RCC 7860 (cell line): ENCODE data around the gene GALNT1.
"Not testable (repeated sequence)": the region's sequence is repeated elsewhere in the genome, so short reads cannot be mapped to it uniquely, and the experiment has no call there.

Experiments
- DNase-seq: peaks from one replicate; pipeline ENCODE4 v3.0.0-alpha.2; 2015; ENCODE audit warnings: low spot score
- FAIRE-seq: peaks from 2 replicates; lab custom pipeline; 2012; peaks lifted over from hg19 to GRCh38; lab: Jason Lieb, UNC

GALNT1 gene

DNA sequence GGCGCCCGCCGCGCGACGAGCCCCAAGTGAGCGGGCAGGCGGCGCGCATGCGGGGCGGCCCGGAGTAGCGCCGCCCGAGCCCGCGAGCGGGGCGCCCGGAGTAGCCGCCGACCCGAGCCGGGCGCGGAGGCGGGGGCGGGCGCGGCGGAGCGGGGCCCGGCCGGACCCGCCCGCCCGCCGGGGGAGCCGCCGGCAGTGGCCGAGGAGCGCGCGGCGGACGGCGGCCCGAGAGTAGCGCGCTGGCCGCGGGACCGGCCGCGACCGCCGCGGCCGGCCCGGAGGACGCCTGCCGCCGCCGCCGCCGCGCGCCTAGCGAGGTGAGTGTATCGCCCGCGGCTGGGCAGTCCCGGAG is at the start of gene GALNT1:
Gene GALNT1, plus strand, starts transcription at position 195 of the 352 bp plus-strand sequence. CDS start 72,923 bp downstream, outside the sequence.
- DNase-seq, result no peak
- FAIRE-seq, result no peak

DNA sequence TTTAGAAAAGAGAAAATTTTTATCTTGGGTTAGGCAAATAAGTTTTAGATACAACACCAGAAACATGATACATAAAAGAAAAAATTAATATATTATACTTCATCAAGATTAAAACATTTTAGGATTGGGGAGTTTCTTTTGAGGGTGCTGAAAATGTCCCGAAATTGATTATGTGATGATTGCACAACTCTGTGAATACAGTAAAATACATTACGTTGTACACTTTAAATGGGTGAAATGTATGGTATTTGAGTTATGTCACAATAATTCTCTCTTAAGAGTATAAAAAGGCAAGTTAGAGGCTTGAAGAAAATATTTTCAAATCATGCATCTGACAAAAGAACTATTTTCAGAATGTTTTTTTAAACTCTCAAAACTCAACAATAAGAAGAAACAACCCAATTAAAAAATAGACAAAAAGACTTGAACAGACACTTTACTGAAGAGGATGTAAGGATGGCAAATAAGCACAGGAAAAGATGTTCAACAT is 47.6 kb upstream of the GALNT1 start:
- DNase-seq, result no peak
- FAIRE-seq, result no peak

DNA sequence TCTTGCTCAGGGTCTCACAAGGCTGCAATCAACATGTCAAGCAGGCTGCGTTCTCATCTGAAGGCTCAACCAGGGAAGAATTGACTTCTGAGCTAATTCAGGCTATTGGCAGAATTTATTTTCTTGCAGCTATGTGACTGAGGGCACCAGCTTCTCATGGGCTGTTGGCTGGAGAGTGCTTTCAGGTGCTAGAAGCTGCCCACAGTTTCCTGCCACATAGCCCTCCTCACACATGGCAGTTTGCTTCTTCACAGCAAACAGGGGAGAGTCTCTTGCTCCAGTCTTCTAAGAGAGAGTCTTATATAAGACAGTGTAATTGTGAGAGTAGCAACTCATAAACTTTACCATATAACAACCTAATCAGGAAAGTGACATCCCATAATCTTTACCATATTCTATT is 46.2 kb upstream of the GALNT1 start:
- DNase-seq, result no peak

DNA sequence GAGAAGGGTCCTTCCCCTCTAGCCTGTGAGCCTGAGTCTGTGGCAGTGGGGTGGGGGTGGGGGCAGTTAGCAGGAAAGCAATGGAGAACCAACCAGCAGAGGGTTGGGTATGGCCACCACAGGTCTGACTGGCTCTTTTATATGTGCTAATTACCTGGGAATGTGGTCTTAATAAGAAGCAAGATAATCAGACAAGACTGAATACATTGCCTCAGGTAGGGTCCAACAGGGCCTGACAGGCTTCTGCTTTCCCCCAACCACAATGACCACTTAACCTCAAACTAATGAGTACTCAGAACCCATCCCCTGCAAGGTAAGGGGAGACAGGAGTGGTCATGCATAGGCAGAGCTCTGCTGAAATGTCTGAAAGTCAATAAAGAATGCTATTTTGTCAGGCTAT is 39.2 kb upstream of the GALNT1 start:
- FAIRE-seq (no peak), DNase-seq (no peak)

More for the DNA sequence above, 46.2 kb upstream of the GALNT1 start:
- no peak for FAIRE-seq

DNA sequence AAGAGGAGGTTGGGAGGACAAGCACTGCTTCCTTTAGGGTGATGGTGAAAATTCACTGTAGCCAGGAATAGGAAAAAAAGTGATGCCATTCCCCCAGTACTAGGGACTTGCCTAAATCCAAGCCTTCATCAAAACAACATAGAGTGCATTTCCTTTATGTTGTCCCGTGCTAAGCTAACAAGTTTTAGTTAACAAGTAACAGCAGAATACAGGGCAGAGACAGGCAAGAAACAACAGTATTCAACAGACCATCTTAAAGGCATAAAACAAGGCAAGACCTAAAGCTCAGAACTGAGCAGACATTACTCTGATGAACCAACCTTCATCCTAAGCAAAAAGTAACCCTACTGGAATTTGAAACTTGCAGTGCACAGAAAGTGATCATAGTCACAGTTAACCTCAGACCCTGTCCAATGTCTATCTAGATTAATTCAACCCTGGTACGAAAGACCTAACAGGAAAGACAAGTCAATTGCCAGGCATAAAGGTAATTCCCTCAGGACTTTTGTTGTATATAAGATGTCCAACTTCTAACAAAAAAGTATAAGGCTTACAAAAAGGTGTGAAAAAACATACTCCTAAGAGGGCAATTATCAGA is 34.4 kb upstream of the GALNT1 start:
- DNase-seq (no peak), FAIRE-seq (no peak)

DNA sequence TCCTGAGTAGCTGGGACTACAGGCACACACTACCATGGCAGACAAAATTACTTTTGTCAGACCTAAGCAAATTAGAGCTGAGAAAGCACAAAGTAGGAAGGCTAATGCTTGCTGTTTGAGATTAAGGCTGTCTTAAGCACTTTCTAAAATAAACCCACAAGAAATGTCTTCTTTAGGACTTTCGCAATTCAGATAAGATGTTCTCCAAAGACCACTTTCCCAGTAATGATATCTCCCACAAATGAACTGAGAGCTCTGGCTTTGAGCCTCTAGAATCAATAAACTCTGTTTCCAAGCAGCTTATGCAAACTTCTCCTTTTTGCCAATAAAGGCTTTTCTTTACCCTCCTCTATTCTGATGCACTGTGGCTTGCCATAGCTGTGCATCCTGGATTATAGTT is 32.0 kb upstream of the GALNT1 start:
- no peak for FAIRE-seq
- no peak for DNase-seq

DNA sequence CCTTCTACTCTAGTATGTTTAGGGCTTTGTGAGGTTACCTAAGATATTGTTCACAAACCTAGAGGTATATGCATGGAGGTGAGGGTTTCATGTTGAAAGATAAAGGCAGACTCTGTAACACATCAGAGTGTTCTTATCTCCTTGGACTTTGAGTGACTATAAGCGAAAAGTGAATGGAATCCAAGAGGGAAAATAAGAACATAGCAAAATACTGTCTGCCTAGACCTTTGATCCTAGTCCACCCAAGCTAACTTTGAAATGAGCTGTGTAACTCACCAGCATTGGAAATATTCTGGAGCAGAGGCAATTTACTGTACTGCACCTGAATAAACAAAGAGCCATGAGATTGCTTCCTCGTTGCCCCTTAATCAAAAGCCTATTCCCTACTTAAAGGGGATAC is 28.2 kb upstream of the GALNT1 start:
- DNase-seq, result no peak

DNA sequence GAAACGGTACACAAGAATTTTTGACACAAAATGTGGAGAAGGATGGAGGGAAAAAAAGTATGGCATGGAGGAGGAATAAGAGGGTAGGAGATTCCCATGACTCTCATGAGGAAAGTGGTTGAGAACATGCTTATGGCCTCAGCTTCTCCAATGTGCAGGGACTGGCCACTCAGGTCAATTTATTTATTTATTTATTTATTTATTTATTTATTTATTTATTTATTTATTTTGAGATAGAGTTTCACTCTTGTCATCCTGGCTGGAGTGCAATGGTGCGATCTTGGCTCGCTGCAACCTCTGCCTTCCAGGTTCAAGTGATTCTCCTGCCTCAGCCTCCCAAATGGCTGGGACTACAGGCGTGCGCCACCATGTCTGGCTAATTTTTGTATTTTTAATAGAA is 26.0 kb upstream of the GALNT1 start:
- FAIRE-seq, DNase-seq: not testable (repeated sequence)

More for the DNA sequence above, 28.2 kb upstream of the GALNT1 start:
- no peak for FAIRE-seq

DNA sequence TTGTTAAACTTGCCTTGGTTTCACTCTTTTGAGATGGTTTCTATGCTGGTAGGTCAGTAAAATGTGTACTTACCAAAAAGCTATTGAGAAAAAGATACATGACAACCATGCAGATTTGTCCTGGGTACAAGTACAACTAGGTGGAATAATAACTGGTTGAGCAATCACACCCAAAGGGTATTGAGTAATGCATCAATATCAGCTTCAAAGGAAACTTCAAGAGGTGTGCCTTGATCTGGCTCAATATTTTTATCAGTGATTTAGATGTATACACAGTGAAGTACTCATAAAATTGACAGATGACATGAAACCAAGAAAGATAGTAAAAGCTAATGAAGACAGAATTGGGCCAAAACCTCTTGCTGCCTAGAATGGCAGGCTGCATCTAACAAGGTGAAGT is 21.7 kb upstream of the GALNT1 start:
- FAIRE-seq (no peak), DNase-seq (no peak)

DNA sequence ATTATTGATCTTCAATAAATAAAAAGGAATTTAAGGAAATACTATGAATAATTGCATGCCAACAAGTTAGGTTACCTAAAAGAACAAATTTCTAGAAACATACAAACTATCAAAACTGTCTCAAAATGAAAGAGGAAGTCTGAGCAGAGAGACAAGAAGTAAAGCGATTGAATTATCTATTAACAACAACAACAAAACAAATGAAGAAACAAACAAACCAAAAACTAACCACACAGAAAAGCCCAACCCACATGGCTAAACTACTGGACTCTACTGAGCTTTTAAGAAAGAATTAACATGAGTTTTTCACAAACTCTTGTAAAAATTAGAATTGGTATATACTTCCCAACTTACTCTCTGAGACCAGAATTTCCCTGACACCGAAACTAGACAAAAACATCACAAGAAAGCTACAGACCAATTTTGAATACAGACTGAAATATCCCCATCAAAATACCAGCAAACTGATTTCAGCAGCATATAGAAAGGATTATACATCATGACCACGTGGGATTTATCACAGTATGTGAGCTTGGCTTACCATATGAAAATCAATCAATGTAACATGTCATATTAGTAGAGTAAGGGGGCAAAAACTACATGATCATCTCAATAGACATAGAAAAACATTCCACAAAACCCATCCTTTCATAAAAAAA is 16.6 kb upstream of the GALNT1 start:
- DNase-seq, result no peak
- FAIRE-seq, result no peak

DNA sequence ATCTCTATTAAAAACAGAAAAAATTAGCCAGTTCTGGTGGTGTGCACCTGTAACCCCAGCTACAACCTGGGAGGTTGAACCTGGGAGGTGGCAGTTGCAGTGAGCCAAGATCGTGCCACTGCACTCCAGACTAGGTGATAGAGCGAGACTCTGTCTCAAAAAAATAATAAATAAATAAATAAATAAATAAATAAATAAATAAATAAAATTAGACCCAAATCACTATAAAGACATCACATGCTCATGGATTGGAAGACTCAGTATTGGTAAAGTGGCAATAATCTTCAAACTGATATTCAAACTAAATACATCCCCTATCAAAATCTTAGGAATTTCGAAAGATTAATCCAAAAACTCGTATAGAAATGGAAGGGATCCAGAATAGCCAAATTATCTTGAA is 15.5 kb upstream of the GALNT1 start:
- FAIRE-seq (no peak), DNase-seq (no peak)

DNA sequence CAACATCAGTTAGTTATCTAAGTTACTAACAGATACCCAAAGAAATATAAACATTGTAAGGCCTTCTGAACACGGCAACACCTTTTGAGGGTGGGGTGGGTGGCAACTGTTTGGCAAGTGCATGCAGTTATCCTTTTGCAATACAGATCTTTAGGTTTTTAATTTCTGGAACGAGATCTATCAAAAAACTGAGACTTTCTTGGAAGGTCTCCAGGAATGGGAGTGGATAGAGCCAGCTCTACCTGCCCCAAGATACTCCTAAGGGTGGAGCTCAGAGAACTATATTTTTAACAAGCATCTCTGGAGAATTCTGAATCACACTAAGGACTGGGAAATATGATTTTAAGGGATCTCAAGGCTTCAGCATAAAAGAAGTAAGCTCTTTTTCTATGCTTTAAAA is 11.4 kb upstream of the GALNT1 start:
- no peak for FAIRE-seq
- DNase-seq, result no peak

DNA sequence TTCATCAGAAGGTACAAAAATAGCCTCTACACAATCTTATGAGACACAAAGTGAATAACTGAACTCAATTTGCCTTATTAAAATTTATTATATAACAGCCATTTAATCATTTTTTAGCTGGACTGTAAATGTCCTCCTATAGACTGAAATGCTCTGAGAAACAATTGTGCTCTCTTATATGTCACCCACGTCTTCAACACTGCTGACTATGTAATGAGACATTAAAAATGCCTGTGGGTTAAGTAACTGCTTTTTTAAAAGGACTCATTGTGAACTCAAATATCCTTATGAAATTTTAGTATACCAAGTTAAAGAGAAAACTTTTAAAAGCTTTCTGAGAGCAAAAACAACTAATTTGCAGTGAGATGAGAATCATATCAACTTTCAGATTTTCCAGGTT is 10.4 kb upstream of the GALNT1 start:
- DNase-seq (no peak), FAIRE-seq (no peak)

DNA sequence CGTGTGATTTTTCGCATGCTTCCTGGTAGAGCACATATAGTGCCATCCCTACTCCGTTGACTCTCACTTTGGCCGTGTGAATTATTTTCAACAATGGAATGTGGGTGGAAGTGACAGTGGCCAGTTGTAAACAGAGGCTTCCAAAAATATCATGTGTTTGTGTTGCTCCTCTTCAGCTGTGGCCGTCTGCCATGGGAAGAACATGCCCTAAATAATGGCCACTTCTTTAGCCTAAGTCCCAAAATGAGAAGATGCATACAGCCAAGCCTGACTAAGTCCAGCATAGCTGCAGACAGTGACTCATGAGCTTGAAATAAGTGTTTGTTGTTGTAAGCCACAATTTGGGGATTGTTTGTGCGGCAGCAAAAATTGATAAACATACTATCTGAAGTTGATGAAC is 8.9 kb upstream of the GALNT1 start:
- no peak for FAIRE-seq
- no peak for DNase-seq

DNA sequence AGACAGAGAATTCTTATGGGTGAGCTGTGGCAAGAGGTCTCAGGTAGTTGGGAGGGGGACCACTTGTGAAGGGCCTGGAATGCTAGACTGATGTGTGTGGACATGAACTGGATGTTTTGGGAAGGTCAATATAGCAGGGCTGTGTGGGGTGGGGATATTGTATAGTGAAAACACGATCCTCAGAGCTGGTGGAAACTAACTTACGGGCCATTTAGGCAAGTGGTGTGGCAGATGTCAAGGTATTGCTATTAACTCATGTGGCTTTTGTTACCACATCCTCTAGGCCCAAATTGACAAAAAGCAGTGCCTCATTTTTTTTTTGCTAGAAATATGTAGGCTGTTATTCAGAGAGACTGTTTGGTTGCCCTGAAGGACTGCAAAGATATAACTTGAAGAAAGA is 8.0 kb upstream of the GALNT1 start:
- no peak for DNase-seq
- no peak for FAIRE-seq

DNA sequence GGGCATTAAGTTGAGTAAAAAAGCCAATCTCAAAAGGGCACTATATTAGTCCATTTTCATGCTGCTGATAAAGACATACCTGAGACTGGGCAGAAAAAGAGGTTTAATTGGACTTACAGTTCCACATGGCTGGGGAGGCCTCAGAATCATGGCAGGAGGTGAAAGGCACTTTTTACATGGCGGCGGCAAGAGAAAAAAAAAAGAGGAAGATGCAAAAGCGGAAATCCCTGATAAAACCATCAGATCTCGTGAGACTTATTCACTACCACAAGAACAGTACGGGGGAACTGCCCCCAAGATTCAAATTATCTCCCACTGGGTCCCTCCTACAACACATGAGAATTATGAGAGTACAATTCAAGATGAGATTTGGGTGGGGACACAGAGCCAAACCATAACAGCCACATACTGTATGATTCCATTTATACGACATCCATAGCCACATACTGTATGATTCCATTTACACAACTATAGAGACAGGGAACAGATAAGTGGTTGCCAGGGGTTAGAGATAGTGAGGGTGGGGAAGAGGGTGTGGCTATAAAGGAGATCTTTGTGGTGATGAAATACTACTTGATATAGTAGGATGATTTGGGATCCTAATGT is 5.2 kb upstream of the GALNT1 start:
- FAIRE-seq, DNase-seq: not testable (repeated sequence)

DNA sequence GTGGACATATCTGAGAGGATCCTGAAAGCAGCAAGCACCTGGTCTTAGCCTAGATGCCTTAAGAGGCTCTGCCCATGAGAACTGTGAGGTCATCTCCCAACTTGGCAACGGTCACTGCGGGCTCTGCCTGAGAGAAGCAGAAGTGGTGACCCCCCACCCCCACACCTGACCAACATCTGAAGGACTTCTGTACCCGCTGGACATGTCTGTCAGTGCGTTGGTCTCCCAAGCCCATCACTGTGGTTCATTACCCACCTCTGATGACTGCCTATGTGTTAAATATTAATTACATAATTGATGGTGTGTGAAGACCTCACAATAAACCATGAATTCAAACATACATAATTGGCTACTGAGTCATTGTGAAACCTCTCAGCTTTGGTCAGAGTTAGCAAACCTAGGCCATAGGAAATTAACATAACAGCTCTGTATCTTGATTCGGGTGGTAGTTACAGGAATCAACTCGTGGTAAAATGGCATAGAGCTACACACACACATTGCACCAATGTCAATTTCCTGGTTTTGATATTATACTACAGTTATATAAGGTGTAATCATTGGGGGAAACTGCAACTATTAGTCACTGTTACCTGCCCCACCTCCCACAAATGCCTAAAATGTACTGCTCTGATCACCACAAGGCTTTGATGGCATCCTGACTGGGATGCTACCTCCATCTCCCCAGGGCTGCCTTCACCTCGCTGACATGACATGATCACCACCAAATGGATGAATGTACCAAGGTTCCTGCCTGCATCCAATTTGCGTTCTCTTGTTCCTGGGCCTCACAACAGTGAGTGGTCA is 4.3 kb upstream of the GALNT1 start:
- peak; percentile 98 for FAIRE-seq
- DNase-seq, result peak; percentile 95

DNA sequence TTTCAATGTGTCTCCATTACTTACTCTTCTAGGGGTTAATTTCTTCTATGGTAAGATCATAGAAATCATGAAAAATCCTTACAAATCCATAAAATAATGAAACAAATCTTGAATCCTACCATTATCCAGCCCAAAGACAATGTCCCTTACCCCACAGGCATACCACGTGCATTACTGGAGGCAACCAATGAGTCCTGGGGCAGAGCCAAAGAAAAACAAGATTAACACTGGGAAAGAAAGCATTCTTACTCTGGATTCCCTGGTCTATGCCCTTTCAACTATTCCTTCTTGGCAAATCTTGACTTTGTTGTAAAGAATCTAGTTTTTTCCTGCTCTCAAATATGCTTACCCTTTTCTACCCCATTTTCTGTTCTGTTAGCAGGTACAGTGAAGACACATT is 3.1 kb upstream of the GALNT1 start:
- FAIRE-seq (no peak), DNase-seq (no peak)

DNA sequence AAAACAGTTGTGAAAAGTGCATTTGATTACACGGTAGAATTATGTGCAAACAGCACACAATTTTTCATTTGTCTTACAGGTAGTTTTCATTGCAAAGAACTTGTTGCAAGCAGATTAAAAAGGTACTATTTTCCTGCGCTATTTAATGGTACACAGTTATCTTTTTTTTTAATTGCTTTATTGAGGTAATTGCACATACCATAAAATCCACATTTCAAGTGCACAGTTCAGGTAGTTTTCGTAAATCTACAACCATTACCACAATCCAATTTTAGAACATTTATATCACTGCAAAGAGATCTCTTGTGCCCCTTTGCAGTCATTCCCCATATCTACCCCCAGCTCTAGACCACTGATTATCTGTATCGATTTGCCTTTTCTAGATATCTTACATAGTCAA is 2.6 kb upstream of the GALNT1 start:
- FAIRE-seq, result no peak

DNA sequence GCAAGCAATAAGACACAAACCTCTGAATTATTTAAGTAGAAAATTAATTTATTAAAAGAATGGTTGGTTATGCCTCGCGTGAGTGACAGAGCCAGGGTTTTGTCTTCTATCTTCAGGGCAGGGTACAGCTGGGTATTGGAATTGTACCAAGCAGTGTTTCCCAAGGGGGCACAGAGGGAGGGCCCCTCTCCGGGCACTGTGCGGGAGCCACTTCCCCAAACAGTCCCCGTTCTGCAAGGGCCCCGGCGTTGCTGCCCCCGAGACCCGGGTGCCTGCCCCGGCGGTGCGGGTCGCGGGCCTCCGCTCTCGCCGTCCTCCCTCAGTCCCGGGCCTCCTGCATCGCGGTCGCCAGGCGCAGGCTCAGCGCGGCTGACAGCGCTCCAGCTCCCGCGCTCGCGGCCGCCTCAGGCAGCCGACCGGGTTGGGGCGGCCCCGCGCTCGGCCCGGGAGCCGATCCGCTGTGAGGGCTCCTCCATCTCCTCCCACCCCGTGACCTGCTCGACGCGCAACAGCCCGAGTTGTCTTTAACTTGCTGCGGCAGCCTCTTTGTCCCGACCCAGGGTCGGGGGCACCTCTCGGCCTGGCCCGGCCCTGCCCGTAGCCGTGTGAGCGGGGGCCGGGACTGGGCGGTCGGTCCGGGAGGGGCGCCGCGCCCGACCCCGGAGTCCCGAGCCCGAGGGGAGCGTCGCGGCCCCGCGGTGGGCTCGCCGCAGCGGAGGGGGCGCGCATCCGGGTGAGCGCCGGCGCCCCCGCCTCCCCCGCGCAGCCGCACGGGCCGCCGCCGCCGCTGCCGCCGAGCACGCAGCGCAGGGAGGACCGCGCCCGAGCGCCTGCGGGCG is 620 bp upstream of the GALNT1 start:
- no peak for FAIRE-seq
- DNase-seq, result peak; percentile 6

More for the DNA sequence above, 2.6 kb upstream of the GALNT1 start:
- no peak for DNase-seq
